Type B pancreatic cell (in vitro differentiated cells): ENCODE data around the gene CHI3L2. TPM values are rescaled to one million over a fixed set of nuclear protein-coding genes. Genes with fewer than 3 reads are reported as not detected.

Source experiments
- DNase-seq: peaks from one replicate; pipeline ENCODE4 v3.0.0; 2021; ENCODE audit warnings: mixed read lengths; ENCODE audit not compliant: unreplicated experiment; ENCODE audit errors: extremely low spot score
- H3K27ac Mint-ChIP-seq: 2 replicates; pipeline ENCODE4 v1.8.0; 2021; ENCODE audit warnings: mild to moderate bottlenecking, mixed read lengths
- H3K27me3 Mint-ChIP-seq: 2 replicates; pipeline ENCODE4 v1.8.0; 2021; ENCODE audit warnings: mixed read lengths
- H3K36me3 Mint-ChIP-seq: 2 replicates; pipeline ENCODE4 v1.8.0; 2021; ENCODE audit warnings: mixed read lengths
- H3K4me1 Mint-ChIP-seq: one replicate; pipeline ENCODE4 v1.8.0; 2021; ENCODE audit warnings: mixed read lengths; ENCODE audit not compliant: unreplicated experiment
- H3K4me3 Mint-ChIP-seq: 2 replicates; pipeline ENCODE4 v1.8.0; 2021; ENCODE audit warnings: mild to moderate bottlenecking, mixed read lengths
- H3K9me3 Mint-ChIP-seq: 2 replicates; pipeline ENCODE4 v1.8.0; 2021; ENCODE audit warnings: mixed read lengths
- total RNA-seq: library from RNA; stranded (reverse); gene quantifications from 2 replicates; pipeline ENCODE4 v1.2.1, GENCODE V29; 2021; ENCODE audit warnings: low replicate concordance
- TF ChIP-seq, protein P1 (sequence below): fragments of 200-600 bp; sonication (generic); conservative IDR thresholded peaks from 2 replicates; pipeline ENCODE4 v1.5.0; 2021; ENCODE audit warnings: antibody characterized with exemption, mild to moderate bottlenecking

CHI3L2 gene
- total RNA-seq, 1 donor from 2014 or later = 0.72 TPM

DNA sequence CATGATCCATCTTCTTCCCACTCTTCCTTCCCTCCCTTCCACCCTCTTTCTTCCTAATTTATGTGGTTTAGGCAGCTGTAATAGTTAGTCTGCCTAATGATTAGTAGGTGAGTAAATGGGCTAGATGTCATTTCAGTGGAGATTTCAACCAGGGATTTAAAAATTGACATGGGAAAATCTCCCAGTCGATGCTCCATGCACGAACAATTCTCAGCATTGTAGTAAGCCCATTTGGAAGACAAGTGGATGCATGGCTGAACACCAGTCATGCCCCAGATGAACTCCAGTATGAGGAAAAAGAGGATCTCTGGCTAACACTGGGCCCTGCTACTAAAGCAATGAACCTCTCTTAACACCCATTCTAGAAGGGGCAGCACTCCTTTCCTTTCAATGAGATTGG is 25.3 kb downstream of the CHI3L2 start:
- Mint-ChIP-seq H3K27me3 (peaks cover under 1% of the 10 kb centered on the region), H3K27ac (no peak overlapping the region), H3K9me3 (no peaks in the 10 kb centered on the region), H3K36me3 (no peaks in the 10 kb centered on the region), H3K4me3 (no peak overlapping the region), H3K4me1 (no peaks in the 10 kb centered on the region)
- TF ChIP-seq, protein P1, sequence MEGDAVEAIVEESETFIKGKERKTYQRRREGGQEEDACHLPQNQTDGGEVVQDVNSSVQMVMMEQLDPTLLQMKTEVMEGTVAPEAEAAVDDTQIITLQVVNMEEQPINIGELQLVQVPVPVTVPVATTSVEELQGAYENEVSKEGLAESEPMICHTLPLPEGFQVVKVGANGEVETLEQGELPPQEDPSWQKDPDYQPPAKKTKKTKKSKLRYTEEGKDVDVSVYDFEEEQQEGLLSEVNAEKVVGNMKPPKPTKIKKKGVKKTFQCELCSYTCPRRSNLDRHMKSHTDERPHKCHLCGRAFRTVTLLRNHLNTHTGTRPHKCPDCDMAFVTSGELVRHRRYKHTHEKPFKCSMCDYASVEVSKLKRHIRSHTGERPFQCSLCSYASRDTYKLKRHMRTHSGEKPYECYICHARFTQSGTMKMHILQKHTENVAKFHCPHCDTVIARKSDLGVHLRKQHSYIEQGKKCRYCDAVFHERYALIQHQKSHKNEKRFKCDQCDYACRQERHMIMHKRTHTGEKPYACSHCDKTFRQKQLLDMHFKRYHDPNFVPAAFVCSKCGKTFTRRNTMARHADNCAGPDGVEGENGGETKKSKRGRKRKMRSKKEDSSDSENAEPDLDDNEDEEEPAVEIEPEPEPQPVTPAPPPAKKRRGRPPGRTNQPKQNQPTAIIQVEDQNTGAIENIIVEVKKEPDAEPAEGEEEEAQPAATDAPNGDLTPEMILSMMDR = no peak
- DNase-seq = no peak

DNA sequence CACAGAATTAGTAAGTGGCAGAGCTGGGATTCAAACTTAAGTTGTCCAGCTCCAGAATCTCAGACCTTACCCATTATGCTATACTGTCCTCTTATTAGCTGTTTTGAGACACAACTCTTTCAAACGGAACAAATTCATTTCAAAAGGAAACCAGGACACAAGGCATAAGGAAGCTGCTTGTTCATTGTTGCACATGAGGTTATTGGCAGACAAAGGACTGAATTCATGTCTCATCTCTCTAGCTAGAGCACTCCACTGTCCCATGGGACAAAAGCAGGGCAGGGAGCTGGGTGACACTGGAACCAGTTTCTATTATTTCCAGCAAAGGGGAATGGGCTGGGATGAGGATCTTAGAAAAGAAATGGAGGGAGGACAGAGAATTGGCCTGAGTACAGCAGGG is 26.4 kb downstream of the CHI3L2 start:
- no peaks in the 10 kb centered on the region for H3K4me1 Mint-ChIP-seq
- H3K36me3 Mint-ChIP-seq = no peaks in the 10 kb centered on the region
- H3K27ac Mint-ChIP-seq = no peak overlapping the region
- DNase-seq = no peak
- no peak overlapping the region for H3K4me3 Mint-ChIP-seq
- TF ChIP-seq, protein P1 = no peak
- H3K27me3 Mint-ChIP-seq = peaks cover 3% of the 10 kb centered on the region
- no peaks in the 10 kb centered on the region for H3K9me3 Mint-ChIP-seq

DNA sequence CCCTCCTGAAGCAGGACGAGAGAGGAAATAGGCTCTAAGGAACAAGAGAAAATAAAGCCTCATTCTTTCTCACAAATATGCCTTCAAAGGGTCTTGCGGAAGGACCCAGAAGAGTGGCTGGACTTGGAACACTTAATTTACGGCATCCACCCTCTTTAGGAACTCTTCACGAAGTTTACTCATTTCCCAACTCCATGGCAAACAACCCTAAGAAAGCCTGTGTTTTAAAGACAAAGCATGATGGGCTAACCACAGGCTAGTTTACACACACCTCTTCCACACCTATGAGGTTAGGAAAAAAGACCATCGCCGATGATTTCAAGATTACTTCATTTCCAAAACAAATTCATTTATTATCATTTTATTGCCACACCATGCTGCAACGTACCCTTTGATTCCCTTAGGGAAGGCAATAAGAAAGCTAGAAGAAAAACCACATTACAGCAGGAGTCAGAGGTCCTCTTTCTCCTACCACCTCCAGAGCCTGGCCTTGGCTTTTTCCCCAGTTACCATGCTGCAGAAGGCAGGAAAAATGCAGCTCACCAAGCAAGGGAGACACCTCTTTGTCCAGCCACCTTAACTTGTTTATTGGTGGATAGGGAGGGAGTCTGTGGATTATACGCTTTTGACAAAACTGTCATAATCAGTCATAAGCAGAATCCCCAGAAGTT is 29.6 kb downstream of the CHI3L2 start:
- H3K4me3 Mint-ChIP-seq = no peak overlapping the region
- peaks cover 3% of the 10 kb centered on the region for H3K27me3 Mint-ChIP-seq
- TF ChIP-seq, protein P1 = no peak
- no peak overlapping the region for H3K27ac Mint-ChIP-seq
- H3K4me1 Mint-ChIP-seq = no peaks in the 10 kb centered on the region
- no peak for DNase-seq
- no peaks in the 10 kb centered on the region for H3K9me3 Mint-ChIP-seq
- H3K36me3 Mint-ChIP-seq = no peaks in the 10 kb centered on the region

DNA sequence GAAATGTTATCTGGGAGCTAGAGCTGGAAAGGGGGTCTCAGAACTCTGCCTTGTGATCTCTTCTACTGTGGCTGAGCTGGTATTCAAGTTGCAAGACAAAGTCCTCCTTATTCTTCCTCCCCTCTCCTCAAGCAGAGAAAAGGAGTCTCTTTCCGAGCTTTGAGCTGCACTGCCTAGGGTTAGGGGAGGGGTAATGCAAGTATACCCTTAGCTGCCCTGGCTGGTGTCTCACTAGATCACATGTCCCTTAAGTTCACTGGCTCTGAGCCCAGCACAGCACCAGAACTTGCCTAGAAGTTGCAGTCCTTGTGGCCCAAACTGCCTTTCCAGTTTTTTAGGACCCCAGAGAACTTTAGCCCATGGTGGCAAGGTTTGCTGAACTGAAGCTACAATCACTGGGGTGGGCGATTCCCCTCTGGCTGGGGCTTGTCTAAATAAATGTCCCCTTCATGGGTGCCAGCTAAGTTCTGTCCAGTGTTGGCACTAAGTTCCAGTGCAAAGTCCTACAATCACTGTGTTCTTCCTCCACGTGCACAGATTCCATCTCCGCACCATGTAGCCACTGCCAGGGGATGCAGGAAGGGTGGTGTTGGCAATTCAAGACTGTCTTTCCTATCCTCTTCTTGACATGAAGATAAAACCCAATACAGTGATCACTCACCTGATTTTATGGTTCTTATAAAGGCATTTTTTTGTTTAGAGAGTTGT is 40.4 kb downstream of the CHI3L2 start:
- no peaks in the 10 kb centered on the region for H3K9me3 Mint-ChIP-seq
- no peak overlapping the region for H3K27ac Mint-ChIP-seq
- TF ChIP-seq, protein P1 = no peak
- no peak overlapping the region for H3K4me3 Mint-ChIP-seq
- no peaks in the 10 kb centered on the region for H3K36me3 Mint-ChIP-seq
- no peak for DNase-seq
- peaks cover 3% of the 10 kb centered on the region for H3K27me3 Mint-ChIP-seq
- no peaks in the 10 kb centered on the region for H3K4me1 Mint-ChIP-seq

DNA sequence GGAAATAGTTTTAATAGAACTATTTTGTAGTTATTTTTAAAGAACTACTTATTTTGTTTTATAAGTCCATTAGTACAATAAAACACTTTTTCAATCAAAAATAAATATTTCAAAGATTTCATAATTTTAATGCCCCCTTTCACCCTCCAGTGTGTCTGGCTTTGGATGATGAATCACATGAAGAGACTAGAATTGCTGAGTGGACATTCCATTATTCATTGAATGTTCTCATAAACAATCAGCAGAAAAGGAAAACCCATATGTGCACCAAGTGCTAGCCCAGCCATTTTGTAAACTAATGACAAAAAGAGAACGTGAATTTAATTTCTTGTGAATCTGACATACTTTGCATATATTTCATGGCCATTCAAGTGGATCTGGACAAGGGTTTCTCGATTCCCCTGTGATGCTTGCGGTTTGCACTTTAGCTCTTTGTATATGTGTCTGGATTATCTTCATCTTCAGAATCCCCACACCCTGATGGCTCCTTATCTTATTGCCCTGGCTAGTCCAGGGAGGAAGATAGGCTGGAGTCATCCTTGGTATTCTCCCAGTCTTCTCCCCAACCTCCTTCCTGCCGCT is 42.4 kb downstream of the CHI3L2 start:
- Mint-ChIP-seq H3K27ac (no peak overlapping the region), H3K36me3 (no peaks in the 10 kb centered on the region), H3K4me3 (no peak overlapping the region), H3K9me3 (no peaks in the 10 kb centered on the region), H3K27me3 (peaks cover 3% of the 10 kb centered on the region), H3K4me1 (no peaks in the 10 kb centered on the region)
- TF ChIP-seq, protein P1 = no peak
- no peak for DNase-seq
